Stomach (tissue), 9 donors: Measurements from ENCODE around the gene QSER1. TPM values are rescaled to one million over a fixed set of nuclear protein-coding genes. Genes with fewer than 3 reads are reported as not detected.

Experiments used
- DNase-seq, 2 donors: peaks; one replicate each; pipeline versions ENCODE4 v3.0.0 to v3.0.0-alpha.2; 2013 to 2019
- H3K27ac ChIP-seq, 5 donors: fragments of 200-600 bp in 4 of 5; sonication (generic) in 4 of 5; one replicate each; pipeline ENCODE4 v1.5.1; 2013 to 2019; ENCODE audit warnings: mild to moderate bottlenecking in 1 of 5, moderate library complexity in 1 of 5
- H3K27me3 ChIP-seq, 3 donors: fragments of 200-600 bp; sonication (generic); one replicate each; pipeline ENCODE4 v1.5.1; 2017 to 2019; ENCODE audit warnings: mixed run types in 1 of 3
- H3K36me3 ChIP-seq, 4 donors: fragments of 200-600 bp; sonication (generic); 1 replicate in 3 of 4; 2 replicates in 1 of 4; pipeline ENCODE4 v1.5.1; 2016 to 2019
- H3K4me1 ChIP-seq, 4 donors: fragments of 200-600 bp; sonication (generic); one replicate each; pipeline ENCODE4 v1.5.1; 2016 to 2019
- H3K4me3 ChIP-seq, 4 donors: fragments of 200-600 bp; sonication (generic) in 3 of 4; one replicate each; pipeline ENCODE4 v1.5.1; 2016 to 2019; ENCODE audit warnings: mild to moderate bottlenecking in 1 of 4
- H3K9me3 ChIP-seq, 4 donors: fragments of 200-600 bp; sonication (generic); one replicate each; pipeline ENCODE4 v1.5.1; 2016 to 2019
- EP300 ChIP-seq: sonication (generic); formaldehyde crosslinking; IDR thresholded peaks from one replicate; pipeline ENCODE4 v1.6.1; 2017; ENCODE audit warnings: antibody characterized with exemption
- POLR2A ChIP-seq, 4 donors: fragments of 450-650 bp; IDR thresholded peaks; one replicate each; pipeline ENCODE4 v1.6.1; 2016; ENCODE audit warnings: antibody characterized with exemption in 4 of 4, control low read depth in 2 of 4, mild to moderate bottlenecking in 1 of 4, moderate library complexity in 1 of 4
- POLR2AphosphoS5 ChIP-seq, 3 donors: sonication (generic); formaldehyde crosslinking; IDR thresholded peaks; one replicate each; pipeline ENCODE4 v1.6.1; 2016; ENCODE audit warnings: antibody characterized with exemption in 3 of 3
- WGBS, 5 donors: extraction: QIAGEN DNeasy Blood & Tissue Kit in 3 of 5; methylation state at CpG; one replicate each; pipeline versions ENCODE4 v1.1.5 to v1.1.7; 2013 to 2018; 5-methylcytosine and 5-hydroxymethylcytosine counted together
- intact Hi-C: fragments of 100-400 bp; cut with DNase I; formaldehyde crosslinking; loops from one replicate; pipeline ENCODE4 v1.15.1; 2023; ENCODE audit warnings: low total_unique reads
- polyA plus RNA-seq, 3 donors: library from polyadenylated mRNA; stranded (reverse); fragments of 200-250 nt; gene quantifications; one replicate each; pipeline ENCODE4 v1.2.3, GENCODE V29; 2013
- total RNA-seq, 5 donors: library from RNA; depleted of rRNA; stranded (reverse); fragments of >200 nt; gene quantifications; one replicate each; pipeline versions ENCODE4 v1.1.0 to v1.2.3, GENCODE V29; 2014 to 2016
- TF ChIP-seq, protein P1 (sequence below), 7 experiments: fragments of 450-650 bp in 4 of 7; fragments of 200-600 bp in 3 of 7; sonication (generic) in 3 of 7; IDR thresholded peaks; one replicate each; pipeline ENCODE4 v1.5.1; 2016 to 2019; ENCODE audit warnings: antibody characterized with exemption in 7 of 7, control low read depth in 2 of 7, mild to moderate bottlenecking in 1 of 7
- donor health status: healthy with polysubstance abuse.
- donor health status: Bipolar disorder and iron deficiency.
- donor health status: healthy.

The QSER1 gene
- total and polyA plus RNA-seq, 8 donors, result 2.6 to 51.3 (median 13.5) TPM

DNA sequence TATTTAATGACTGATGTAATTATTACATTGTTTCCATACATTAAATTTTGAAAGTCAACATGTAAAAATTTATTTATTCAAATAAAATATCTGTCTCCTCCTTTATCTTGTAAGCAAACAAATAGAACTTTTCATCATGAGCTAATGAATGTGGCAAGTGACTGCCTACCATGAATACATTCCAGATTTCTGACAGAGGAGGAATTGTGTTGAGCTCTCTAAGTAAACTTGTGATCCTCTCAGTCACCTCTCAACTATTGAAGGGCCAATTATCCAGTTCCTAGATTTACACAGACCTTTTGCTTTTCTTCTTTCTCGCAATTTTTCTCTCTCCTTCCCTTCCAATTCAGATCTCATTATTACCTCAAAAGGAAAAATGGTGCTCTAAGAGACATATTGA is 41.4 kb upstream of the QSER1 start:
- no peak for DNase-seq
- no peaks in the 10 kb centered on the region for H3K27me3 ChIP-seq
- H3K27ac ChIP-seq, result no peak overlapping the region
- no peak for TF ChIP-seq POLR2A (IDR thresholded peaks at IDR 0.05)
- no peak for TF ChIP-seq EP300
- TF ChIP-seq, protein P1, sequence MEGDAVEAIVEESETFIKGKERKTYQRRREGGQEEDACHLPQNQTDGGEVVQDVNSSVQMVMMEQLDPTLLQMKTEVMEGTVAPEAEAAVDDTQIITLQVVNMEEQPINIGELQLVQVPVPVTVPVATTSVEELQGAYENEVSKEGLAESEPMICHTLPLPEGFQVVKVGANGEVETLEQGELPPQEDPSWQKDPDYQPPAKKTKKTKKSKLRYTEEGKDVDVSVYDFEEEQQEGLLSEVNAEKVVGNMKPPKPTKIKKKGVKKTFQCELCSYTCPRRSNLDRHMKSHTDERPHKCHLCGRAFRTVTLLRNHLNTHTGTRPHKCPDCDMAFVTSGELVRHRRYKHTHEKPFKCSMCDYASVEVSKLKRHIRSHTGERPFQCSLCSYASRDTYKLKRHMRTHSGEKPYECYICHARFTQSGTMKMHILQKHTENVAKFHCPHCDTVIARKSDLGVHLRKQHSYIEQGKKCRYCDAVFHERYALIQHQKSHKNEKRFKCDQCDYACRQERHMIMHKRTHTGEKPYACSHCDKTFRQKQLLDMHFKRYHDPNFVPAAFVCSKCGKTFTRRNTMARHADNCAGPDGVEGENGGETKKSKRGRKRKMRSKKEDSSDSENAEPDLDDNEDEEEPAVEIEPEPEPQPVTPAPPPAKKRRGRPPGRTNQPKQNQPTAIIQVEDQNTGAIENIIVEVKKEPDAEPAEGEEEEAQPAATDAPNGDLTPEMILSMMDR (IDR thresholded peaks at IDR 0.05), result no peak
- no peak for TF ChIP-seq POLR2AphosphoS5 (IDR thresholded peaks at IDR 0.05)
- H3K4me3 ChIP-seq, result no peak overlapping the region
- 78 to 100% (median 86%) methylated on average over 1 of the region's 1 CpG for WGBS, 5 donors
- intact Hi-C loops, result no loop called here
- no peaks in the 10 kb centered on the region for H3K9me3 ChIP-seq
- peaks cover 0 to 14% (median 6%) of the 10 kb centered on the region in 4 donors for H3K36me3 ChIP-seq
- H3K4me1 ChIP-seq, result no peaks in the 10 kb centered on the region

- Histone ChIP-seq H3K4me1 (no peaks in the 10 kb centered on the region), H3K9me3 (no peaks in the 10 kb centered on the region), H3K36me3 (peaks cover 0 to 12% (median 6%) of the 10 kb centered on the region in 4 donors), H3K4me3 (no peak overlapping the region), H3K27ac (no peak overlapping the region), H3K27me3 (no peaks in the 10 kb centered on the region)
- 36 to 60% (median 42%) methylated on average over 4 of the region's 4 CpGs for WGBS, 5 donors
- intact Hi-C loops, result no loop called here
- TF ChIP-seq, protein P1 (IDR thresholded peaks at IDR 0.05), result no peak
- no peak for TF ChIP-seq POLR2AphosphoS5 (IDR thresholded peaks at IDR 0.05)
- TF ChIP-seq EP300, result no peak
- TF ChIP-seq POLR2A (IDR thresholded peaks at IDR 0.05), result no peak
- peak in 1 of 2 donors; percentile 61 for DNase-seq
These were observed 40.4 kb upstream of the QSER1 start for GRCh38 chr11:32852207-32852606.

GRCh38 chr11:32855601-32856000 is 37.0 kb upstream of the QSER1 start:
- H3K36me3 ChIP-seq, result peaks cover 0 to 12% (median 6%) of the 10 kb centered on the region in 4 donors
- intact Hi-C loops, result no loop called here
- no peak overlapping the region for H3K4me3 ChIP-seq
- no peak for DNase-seq
- no peaks in the 10 kb centered on the region for H3K4me1 ChIP-seq
- no peaks in the 10 kb centered on the region for H3K9me3 ChIP-seq
- H3K27me3 ChIP-seq, result no peaks in the 10 kb centered on the region
- TF ChIP-seq POLR2A (IDR thresholded peaks at IDR 0.05), result no peak
- TF ChIP-seq POLR2AphosphoS5 (IDR thresholded peaks at IDR 0.05), result no peak
- TF ChIP-seq EP300, result no peak
- TF ChIP-seq, protein P1 (IDR thresholded peaks at IDR 0.05), result no peak
- no peak overlapping the region for H3K27ac ChIP-seq
- 54 to 82% (median 66%) methylated on average over 2 of the region's 2 CpGs for WGBS, 5 donors

GRCh38 chr11:32858731-32859130 is 33.9 kb upstream of the QSER1 start:
- Histone ChIP-seq H3K36me3 (peaks cover 0 to 5% (median 2%) of the 10 kb centered on the region in 4 donors), H3K9me3 (no peaks in the 10 kb centered on the region), H3K27me3 (no peaks in the 10 kb centered on the region), H3K27ac (no peak overlapping the region), H3K4me3 (no peak overlapping the region), H3K4me1 (no peaks in the 10 kb centered on the region)
- intact Hi-C loops, result no loop called here
- DNase-seq, result no peak
- WGBS, 5 donors, result 69 to 83% (median 75%) methylated on average over 1 of the region's 1 CpG
- TF ChIP-seq POLR2A (IDR thresholded peaks at IDR 0.05) (no peak), EP300 (no peak), POLR2AphosphoS5 (IDR thresholded peaks at IDR 0.05) (no peak)
- TF ChIP-seq, protein P1 (IDR thresholded peaks at IDR 0.05), result no peak
